RWPE1 (cell line): ENCODE results near the gene DTWD2.

Experiments
- CTCF ChIA-PET: fragments of 350-600 bp; sonication (Branson Sonifier 250); formaldehyde crosslinking; extraction: SDS; loops from one replicate; lab custom pipeline; 2021; lab: Yijun Ruan, JAX
- POLR2A ChIA-PET: fragments of 400-600 bp; formaldehyde crosslinking; extraction: SDS; loops from one replicate; lab custom pipeline; 2020; ENCODE audit warnings: antibody characterized with exemption; ENCODE audit not compliant: low non-redundant PET; lab: Yijun Ruan, JAX
- DNase-seq: peaks from one replicate; pipeline ENCODE4 v3.0.0; 2012; ENCODE audit warnings: low spot score
- H3K27ac ChIP-seq: fragments of 450-650 bp; 2 replicates; pipeline ENCODE4 v1.5.1; 2017
- TF ChIP-seq, protein P1 (sequence below): fragments of 450-650 bp; conservative IDR thresholded peaks from 2 replicates; pipeline ENCODE4 v1.5.1; 2017; ENCODE audit warnings: low read depth, mild to moderate bottlenecking

Gene DTWD2

DNA sequence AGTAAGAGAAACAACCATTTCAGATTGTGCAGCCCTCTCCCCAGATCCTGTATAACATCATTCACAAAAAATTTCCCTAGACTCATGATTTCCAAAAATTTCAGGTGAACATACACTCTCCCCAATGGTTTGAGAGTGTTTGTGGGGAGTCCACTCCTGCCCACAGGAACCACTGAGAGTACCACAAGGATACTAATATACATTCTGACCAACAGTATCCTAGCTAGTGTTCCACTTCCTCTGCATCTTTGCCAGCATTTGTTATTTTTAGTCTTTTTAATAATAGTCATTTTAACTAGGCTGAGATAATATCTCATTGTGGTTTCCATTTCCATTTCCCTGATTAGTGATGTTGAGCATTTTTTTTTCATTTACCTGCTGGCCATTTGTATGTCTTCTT is 155.4 kb downstream of the DTWD2 start:
- no peak overlapping the region for H3K27ac ChIP-seq
- TF ChIP-seq, protein P1, sequence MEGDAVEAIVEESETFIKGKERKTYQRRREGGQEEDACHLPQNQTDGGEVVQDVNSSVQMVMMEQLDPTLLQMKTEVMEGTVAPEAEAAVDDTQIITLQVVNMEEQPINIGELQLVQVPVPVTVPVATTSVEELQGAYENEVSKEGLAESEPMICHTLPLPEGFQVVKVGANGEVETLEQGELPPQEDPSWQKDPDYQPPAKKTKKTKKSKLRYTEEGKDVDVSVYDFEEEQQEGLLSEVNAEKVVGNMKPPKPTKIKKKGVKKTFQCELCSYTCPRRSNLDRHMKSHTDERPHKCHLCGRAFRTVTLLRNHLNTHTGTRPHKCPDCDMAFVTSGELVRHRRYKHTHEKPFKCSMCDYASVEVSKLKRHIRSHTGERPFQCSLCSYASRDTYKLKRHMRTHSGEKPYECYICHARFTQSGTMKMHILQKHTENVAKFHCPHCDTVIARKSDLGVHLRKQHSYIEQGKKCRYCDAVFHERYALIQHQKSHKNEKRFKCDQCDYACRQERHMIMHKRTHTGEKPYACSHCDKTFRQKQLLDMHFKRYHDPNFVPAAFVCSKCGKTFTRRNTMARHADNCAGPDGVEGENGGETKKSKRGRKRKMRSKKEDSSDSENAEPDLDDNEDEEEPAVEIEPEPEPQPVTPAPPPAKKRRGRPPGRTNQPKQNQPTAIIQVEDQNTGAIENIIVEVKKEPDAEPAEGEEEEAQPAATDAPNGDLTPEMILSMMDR = no peak
- ChIA-PET CTCF (interaction anchor here (0.7 kb wide), 1 partner anchor 39 kb away, joined by 4 read pairs; no protein-coding TSS in a partner anchor), POLR2A (interaction anchor here (0.6 kb wide), 1 partner anchor 14 kb away, joined by 3 read pairs; no protein-coding TSS in a partner anchor)
- DNase-seq = no peak

DNA sequence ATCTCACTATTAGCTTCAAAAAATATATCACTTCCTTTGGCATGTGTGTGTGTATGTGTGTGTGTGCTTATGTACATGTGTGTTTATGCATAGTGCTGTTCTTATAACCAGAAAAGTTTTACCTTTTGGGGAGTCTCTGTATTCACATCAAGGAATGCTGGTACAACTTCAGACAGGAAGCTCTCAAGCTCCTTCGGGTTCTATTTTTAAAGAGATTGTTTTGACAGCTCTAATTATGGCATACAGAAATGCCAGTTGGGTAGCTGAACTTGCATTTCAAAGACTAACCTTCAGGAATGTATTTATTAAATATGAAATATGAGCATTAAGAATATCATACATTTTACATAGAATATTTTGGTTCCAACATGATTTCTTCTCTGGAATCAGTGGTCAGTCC is 163.1 kb downstream of the DTWD2 start:
- CTCF ChIA-PET = no interaction called here
- TF ChIP-seq, protein P1 = no peak
- no peak for DNase-seq
- H3K27ac ChIP-seq = no peak overlapping the region
- POLR2A ChIA-PET = no interaction called here

DNA sequence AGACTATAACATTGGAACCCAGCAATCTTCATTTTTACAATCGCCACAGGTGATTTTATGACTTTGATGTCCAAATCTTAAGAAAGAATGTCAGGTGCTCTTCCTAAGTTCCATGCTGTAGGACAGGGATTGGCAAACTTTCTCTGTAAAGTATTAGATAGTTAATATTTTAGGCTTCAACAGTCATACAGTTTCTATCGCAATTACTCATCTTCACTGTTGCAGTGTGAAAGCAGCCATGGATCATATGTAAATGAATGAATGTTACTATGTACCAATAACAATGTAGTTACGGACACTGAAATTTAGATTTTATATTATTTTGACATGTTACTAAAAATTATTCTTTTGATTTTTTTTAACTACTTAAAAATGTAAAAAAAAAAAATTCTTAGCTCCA is 169.7 kb downstream of the DTWD2 start:
- TF ChIP-seq, protein P1 = no peak
- ChIA-PET POLR2A (no interaction called here), CTCF (no interaction called here)
- no peak overlapping the region for H3K27ac ChIP-seq
- no peak for DNase-seq

DNA sequence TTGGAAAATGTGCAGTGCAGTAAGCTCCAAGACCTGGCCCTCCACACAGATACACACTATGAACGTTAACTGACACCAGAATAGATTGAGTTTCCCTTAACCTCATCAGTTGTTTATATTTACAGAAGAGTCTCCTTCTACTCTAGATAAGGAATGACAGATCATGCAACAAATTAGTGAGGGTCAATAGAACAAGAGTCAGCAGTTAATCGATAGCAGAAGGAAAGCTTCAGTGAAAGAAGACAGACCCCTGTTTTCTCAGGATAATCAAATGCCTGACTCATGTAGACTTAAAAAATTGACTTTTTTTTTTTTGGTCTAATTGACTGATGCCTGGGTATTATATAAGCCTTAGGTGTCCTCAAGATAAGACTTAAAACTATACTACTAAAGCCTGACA is 179.9 kb downstream of the DTWD2 start:
- CTCF ChIA-PET = no interaction called here
- TF ChIP-seq, protein P1 = no peak
- no peak overlapping the region for H3K27ac ChIP-seq
- DNase-seq = no peak
- POLR2A ChIA-PET = no interaction called here

DNA sequence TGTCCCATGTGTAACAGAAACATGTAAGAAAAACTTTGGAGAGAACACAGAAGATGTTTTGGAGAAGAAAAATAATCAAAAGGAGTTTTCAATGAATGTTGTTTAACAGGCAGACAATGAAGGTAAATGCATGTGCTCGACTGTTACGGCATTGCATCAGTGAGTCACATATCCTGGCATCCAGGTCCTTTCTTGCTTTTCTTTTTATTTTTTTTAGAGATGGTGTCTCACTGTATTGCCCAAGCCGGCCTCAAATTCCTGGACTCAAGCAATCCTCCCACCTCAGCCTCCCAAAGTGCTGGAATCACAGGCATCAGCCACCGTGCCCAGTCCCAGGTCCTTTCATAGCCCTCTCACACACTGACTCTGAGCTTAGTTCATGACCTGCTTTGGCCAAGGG is 181.8 kb downstream of the DTWD2 start:
- H3K27ac ChIP-seq = no peak overlapping the region
- ChIA-PET POLR2A (no interaction called here), CTCF (interaction anchor here (0.7 kb wide), 1 partner anchor 15 kb away, joined by 5 read pairs; no protein-coding TSS in a partner anchor)
- TF ChIP-seq, protein P1 = no peak
- no peak for DNase-seq

DNA sequence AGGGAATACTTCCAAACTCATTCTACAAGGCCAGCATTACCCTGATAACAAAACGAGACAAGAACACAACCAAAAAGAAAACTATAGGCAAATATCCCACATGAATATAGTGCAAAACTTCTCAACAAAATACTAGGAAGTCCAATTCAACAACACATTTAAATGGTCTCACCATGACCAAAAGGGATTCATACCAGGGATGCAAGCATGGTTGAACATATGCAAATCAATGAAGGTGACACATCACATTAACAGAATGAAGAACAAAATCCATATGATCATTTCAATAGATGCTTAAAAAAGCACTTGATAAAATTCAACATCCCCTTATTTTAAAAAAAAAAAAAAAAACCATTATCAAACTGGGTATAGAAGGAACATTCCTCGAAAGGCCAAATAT is 186.0 kb downstream of the DTWD2 start:
- DNase-seq = no peak
- CTCF ChIA-PET = interaction anchor here (0.6 kb wide), 1 partner anchor 13 kb away, joined by 3 read pairs; no protein-coding TSS in a partner anchor
- POLR2A ChIA-PET = no interaction called here
- no peak overlapping the region for H3K27ac ChIP-seq
- TF ChIP-seq, protein P1 = no peak
